HepG2 (cell line): ENCODE measurements around the gene SSR2. TPM values are rescaled to one million over a fixed set of nuclear protein-coding genes. Genes with fewer than 3 reads are reported as not detected.
A peak's percentile ranks its signal among the peaks of the same experiment; 100 is the strongest.

Experiments
- ADNP ChIP-seq: sonication (generic); formaldehyde crosslinking; IDR thresholded peaks from 2 replicates; pipeline ENCODE4 v1.4.0; 2020; ENCODE audit warnings: missing genetic modification reagents
- ARID4A ChIP-seq: sonication (generic); formaldehyde crosslinking; IDR thresholded peaks from 2 replicates; pipeline ENCODE4 v1.5.0; 2020; ENCODE audit warnings: mild to moderate bottlenecking, missing genetic modification reagents, borderline replicate concordance
- MAFK ChIP-seq, 2 experiments: IDR thresholded peaks in 1 of 2; conservative IDR thresholded peaks in 1 of 2; 2 replicates each; pipeline ENCODE4 v1.6.1; 2011; ENCODE audit warnings: improper control_type of control experiment in 2 of 2, low read length in 2 of 2
- NONO ChIP-seq, 2 experiments: fragments of 450-650 bp in 1 of 2; sonication (generic) in 1 of 2; formaldehyde crosslinking in 1 of 2; IDR thresholded peaks in 1 of 2; conservative IDR thresholded peaks in 1 of 2; 2 replicates each; pipeline versions ENCODE4 v1.6.1 to v1.8.0; 2017 to 2022; ENCODE audit warnings: mild to moderate bottlenecking in 1 of 2, missing genetic modification reagents in 1 of 2, moderate library complexity in 1 of 2
- PHF21A ChIP-seq: sonication (generic); formaldehyde crosslinking; IDR thresholded peaks from 2 replicates; pipeline ENCODE4 v1.5.0; 2020; ENCODE audit warnings: mild to moderate bottlenecking, missing genetic modification reagents
- SMARCE1 ChIP-seq: fragments of 450-650 bp; IDR thresholded peaks from 2 replicates; pipeline ENCODE4 v1.6.1; 2017; ENCODE audit warnings: borderline replicate concordance
- ZBTB7B ChIP-seq: sonication (generic); formaldehyde crosslinking; IDR thresholded peaks from 2 replicates; pipeline ENCODE4 v1.4.0; 2020; ENCODE audit warnings: missing genetic modification reagents
- ZFY ChIP-seq: sonication (generic); formaldehyde crosslinking; IDR thresholded peaks from 2 replicates; pipeline ENCODE4 v1.4.0; 2020; ENCODE audit warnings: missing genetic modification reagents
- ZNF605 ChIP-seq: sonication (generic); formaldehyde crosslinking; IDR thresholded peaks from 2 replicates; pipeline ENCODE4 v1.8.0; 2022; ENCODE audit warnings: mild to moderate bottlenecking, missing genetic modification reagents
- ZZZ3 ChIP-seq: sonication (generic); formaldehyde crosslinking; IDR thresholded peaks from 2 replicates; pipeline ENCODE4 v1.4.0; 2020; ENCODE audit warnings: missing genetic modification reagents, mild to moderate bottlenecking, borderline replicate concordance
- polyA plus RNA-seq, 8 experiments: library from polyadenylated mRNA; depleted of rRNA in 3 of 8; stranded (reverse) in 7 of 8; unstranded in 1 of 8; fragments of >200 nt; fragmentation: Illumina TruSeq in 4 of 8; extraction: Trizol in 4 of 8; gene quantifications; 2 replicates each; pipeline versions ENCODE4 v1.2.1 to v1.2.3, GENCODE V29; 2011 to 2016; ENCODE audit warnings: low read depth in 4 of 8, missing spikeins in 1 of 8, mixed read lengths in 1 of 8; ENCODE audit not compliant: insufficient read depth in 1 of 8
- total RNA-seq, 5 experiments: library from RNA; depleted of rRNA; stranded (reverse); fragments of >200 nt; fragmentation: Illumina TruSeq; extraction: Trizol; gene quantifications; 2 replicates each; pipeline ENCODE4 v1.2.3, GENCODE V29; 2016; ENCODE audit warnings: low read depth in 1 of 5

SSR2 gene
- total and polyA plus RNA-seq, 2 of the 13 experiments (the other 11 are each of a cell fraction or from before 2014, with no cell fraction given), result 284 to 461 TPM

- TF ChIP-seq ARID4A (CRISPR knock-in tag) (peak; percentile 43; the same call in 1 of the 2 replicates), ZNF605 (CRISPR knock-in tag) (peak; percentile 54; the same call in 1 of the 2 replicates), MAFK (conservative IDR thresholded peaks at IDR 0.05 in 1 of 2, IDR thresholded peaks at IDR 0.05 in 1 of 2; ENCODE audit: low read length in 2 of 2) (peak; percentile 54 to 73), PHF21A (CRISPR knock-in tag) (no peak; the same call in 1 of the 2 replicates), ZZZ3 (no peak), ADNP (CRISPR knock-in tag) (no peak), NONO (IDR thresholded peaks at IDR 0.05) (no peak), NONO (CRISPR knock-in tag; conservative IDR thresholded peaks at IDR 0.05) (peak; percentile 28; the same call in 1 of the 2 replicates), ZFY (peak; percentile 48; the same call in 1 of the 2 replicates), ZBTB7B (CRISPR knock-in tag) (peak; percentile 70; the same call in 1 of the 2 replicates), SMARCE1 (no peak)
Observed at GRCh38 chr1:156001021-156001661, 19.6 kb downstream of the SSR2 start (continued).
